ENCODE measurements around the gene CDH13. TPM values are rescaled to one million over a fixed set of nuclear protein-coding genes. Genes with fewer than 3 reads are reported as not detected.

Gene CDH13
- total RNA-seq, 2 donors from 2014 or later, result 2.9 TPM; not detected in 1

GRCh38 chr16:83021746-83022145, 395.0 kb downstream of the CDH13 start:
- no peaks in the 10 kb centered on the region for H3K9me3 ChIP-seq
- intact Hi-C loops (cut with DNase I), result no loop called here
- H3K27ac ChIP-seq, result no peak overlapping the region
- H3K27me3 ChIP-seq, result no peaks in the 10 kb centered on the region
- no peaks in the 10 kb centered on the region for H3K4me1 ChIP-seq
- DNase-seq (no peak), ATAC-seq (no peak)
- WGBS, 2 donors, result 63 to 64% methylated on average over 3 of the region's 3 CpGs
- no peaks in the 10 kb centered on the region for H3K36me3 ChIP-seq (replicated peaks in 1 of 2; ENCODE audit: insufficient read depth in 1 of 2, low read depth in 2 of 2)
- H3K4me3 ChIP-seq, result no peak overlapping the region
- no peak for TF ChIP-seq POLR2A (IDR thresholded peaks at IDR 0.05)
- no peak for TF ChIP-seq CTCF (IDR thresholded peaks at IDR 0.05)

GRCh38 chr16:83023011-83023410, 396.2 kb downstream of the CDH13 start:
- Histone ChIP-seq H3K4me3 (no peak overlapping the region), H3K9me3 (no peaks in the 10 kb centered on the region), H3K27ac (no peak overlapping the region), H3K4me1 (no peaks in the 10 kb centered on the region), H3K36me3 (replicated peaks in 1 of 2; ENCODE audit: insufficient read depth in 1 of 2, low read depth in 2 of 2) (no peaks in the 10 kb centered on the region), H3K27me3 (no peaks in the 10 kb centered on the region)
- no peak for ATAC-seq
- intact Hi-C loops (cut with DNase I), result no loop called here
- 51 to 64% methylated on average over 4 of the region's 4 CpGs for whole genome bisulfite sequencing, 2 donors
- no peak for TF ChIP-seq CTCF (IDR thresholded peaks at IDR 0.05)
- no peak for TF ChIP-seq POLR2A (IDR thresholded peaks at IDR 0.05)
- no peak for DNase-seq

GRCh38 chr16:83023640-83024039, 396.9 kb downstream of the CDH13 start:
- Histone ChIP-seq H3K36me3 (replicated peaks in 1 of 2; ENCODE audit: insufficient read depth in 1 of 2, low read depth in 2 of 2) (no peaks in the 10 kb centered on the region), H3K27ac (no peak overlapping the region), H3K27me3 (no peaks in the 10 kb centered on the region), H3K4me1 (no peaks in the 10 kb centered on the region), H3K9me3 (no peaks in the 10 kb centered on the region), H3K4me3 (no peak overlapping the region)
- no peak for ATAC-seq
- intact Hi-C loops (cut with DNase I), result no loop called here
- no peak for DNase-seq
- TF ChIP-seq CTCF (IDR thresholded peaks at IDR 0.05), result no peak
- no peak for TF ChIP-seq POLR2A (IDR thresholded peaks at IDR 0.05)
- 25 to 65% methylated on average over 1 of the region's 1 CpG for WGBS, 2 donors

- WGBS, 2 donors, result 12 to 24% methylated on average over 3 of the region's 3 CpGs
- H3K4me3 ChIP-seq, result no peak overlapping the region
- no peaks in the 10 kb centered on the region for H3K27me3 ChIP-seq
- no peaks in the 10 kb centered on the region for H3K9me3 ChIP-seq
- H3K36me3 ChIP-seq (replicated peaks in 1 of 2; ENCODE audit: insufficient read depth in 1 of 2, low read depth in 2 of 2), result no peaks in the 10 kb centered on the region
- intact Hi-C loops (cut with DNase I), result no loop called here
- DNase-seq (no peak), ATAC-seq (no peak)
- H3K4me1 ChIP-seq, result no peaks in the 10 kb centered on the region
- H3K27ac ChIP-seq, result no peak overlapping the region
- TF ChIP-seq CTCF (IDR thresholded peaks at IDR 0.05), result no peak
- no peak for TF ChIP-seq POLR2A (IDR thresholded peaks at IDR 0.05)
These were observed 401.2 kb downstream of the CDH13 start for GRCh38 chr16:83027973-83028372.

- Histone ChIP-seq H3K9me3 (no peaks in the 10 kb centered on the region), H3K4me1 (no peaks in the 10 kb centered on the region), H3K36me3 (replicated peaks in 1 of 2; ENCODE audit: insufficient read depth in 1 of 2, low read depth in 2 of 2) (no peaks in the 10 kb centered on the region), H3K27ac (no peak overlapping the region), H3K4me3 (no peak overlapping the region), H3K27me3 (no peaks in the 10 kb centered on the region)
- TF ChIP-seq CTCF (IDR thresholded peaks at IDR 0.05) (no peak), POLR2A (IDR thresholded peaks at IDR 0.05) (no peak)
- 48 to 51% methylated on average over 2 of the region's 2 CpGs for WGBS, 2 donors
- DNase-seq, result no peak
- intact Hi-C loops (cut with DNase I), result no loop called here
- no peak for ATAC-seq
These were observed 402.7 kb downstream of the CDH13 start for GRCh38 chr16:83029467-83029866.

Data from body of pancreas (tissue), 4 donors.